Dedifferentiated amniotic fluid mesenchymal stem cell (primary cell): ENCODE measurements around the gene ACOT12.
"Not testable (repeated sequence)": the region's sequence is repeated elsewhere in the genome, so short reads cannot be mapped to it uniquely, and the experiment has no call there.

Source experiments
- DNase-seq: peaks from one replicate; pipeline ENCODE4 v3.0.0-alpha.2; 2016; ENCODE audit errors: extremely low spot score

The ACOT12 gene

DNA sequence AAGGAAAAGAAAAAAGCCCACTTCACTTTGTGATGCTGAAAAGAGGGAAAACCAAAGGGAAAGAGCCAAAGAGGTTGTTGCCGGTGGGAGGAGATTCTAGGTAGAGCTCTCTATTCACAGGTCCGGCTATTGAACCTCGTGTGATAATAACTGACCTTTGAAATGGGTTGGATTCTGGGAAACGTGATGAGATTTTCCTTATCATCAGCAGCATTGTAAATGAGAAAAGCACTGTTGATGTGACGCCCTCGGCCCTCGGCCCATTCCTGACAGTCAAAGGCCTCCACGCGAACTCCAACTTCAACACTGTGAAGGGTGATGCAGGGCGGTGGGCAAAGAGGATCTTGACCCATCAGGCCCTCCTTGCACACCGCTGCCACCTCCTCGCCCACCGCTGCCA, 49.2 kb downstream of the ACOT12 start:
- no peak for DNase-seq

DNA sequence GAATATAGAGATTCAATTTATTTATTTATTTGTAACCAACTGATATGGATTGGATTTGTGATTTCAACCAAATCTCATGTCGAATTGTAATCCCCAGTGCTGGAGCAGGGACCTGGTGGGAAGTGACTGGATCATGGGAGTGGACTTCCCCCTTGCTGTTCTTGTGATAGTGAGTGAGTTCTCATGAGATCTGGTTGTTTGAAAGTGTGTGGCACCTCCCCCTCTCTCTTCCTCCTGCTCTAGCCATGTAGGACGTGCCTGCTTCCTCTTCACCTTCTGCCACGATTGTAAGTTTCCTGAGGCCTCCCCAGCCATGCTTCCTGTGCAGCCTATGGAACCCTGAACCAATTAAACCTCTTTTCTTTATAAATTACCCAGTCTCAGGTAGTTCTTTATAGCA, 55.7 kb downstream of the ACOT12 start:
- DNase-seq: not testable (repeated sequence)

DNA sequence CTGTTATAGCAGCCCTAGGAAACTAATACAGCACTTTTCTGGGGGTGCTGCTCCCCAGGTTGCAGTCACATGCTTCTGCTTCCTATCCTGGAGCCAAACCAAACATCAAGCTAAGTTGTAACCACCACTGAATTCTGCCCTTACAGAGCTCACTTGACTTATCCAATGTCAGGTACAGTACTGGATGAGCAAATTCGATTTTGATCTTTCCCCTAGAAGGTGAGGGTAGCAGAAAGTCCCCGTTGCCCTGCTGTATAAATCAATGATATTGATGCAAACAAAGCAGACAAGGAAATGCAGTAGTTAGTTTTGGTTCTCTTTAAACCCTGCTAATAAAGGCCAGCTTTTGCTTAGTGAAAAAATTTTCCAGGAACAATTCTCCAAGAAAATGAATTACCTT, 56.1 kb downstream of the ACOT12 start:
- DNase-seq: no peak

DNA sequence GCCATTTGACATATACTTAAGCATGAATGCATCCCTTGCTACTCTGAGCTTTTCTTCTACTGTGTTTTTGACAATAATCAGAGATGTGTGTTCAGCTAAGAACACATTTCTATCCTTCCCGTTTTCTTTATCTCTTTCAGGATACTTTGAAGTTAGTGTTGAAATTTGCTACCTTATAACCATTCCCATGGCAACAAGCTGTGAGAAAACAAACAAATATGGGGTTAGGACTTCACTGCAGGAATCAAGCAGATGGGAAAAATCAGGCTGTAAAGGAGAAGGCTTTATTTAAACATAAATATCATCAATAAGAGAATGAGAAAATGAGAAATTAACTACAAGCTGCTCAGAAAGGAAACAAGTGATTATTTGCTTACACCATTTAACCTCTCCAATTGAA, 57.4 kb downstream of the ACOT12 start:
- DNase-seq: no peak

DNA sequence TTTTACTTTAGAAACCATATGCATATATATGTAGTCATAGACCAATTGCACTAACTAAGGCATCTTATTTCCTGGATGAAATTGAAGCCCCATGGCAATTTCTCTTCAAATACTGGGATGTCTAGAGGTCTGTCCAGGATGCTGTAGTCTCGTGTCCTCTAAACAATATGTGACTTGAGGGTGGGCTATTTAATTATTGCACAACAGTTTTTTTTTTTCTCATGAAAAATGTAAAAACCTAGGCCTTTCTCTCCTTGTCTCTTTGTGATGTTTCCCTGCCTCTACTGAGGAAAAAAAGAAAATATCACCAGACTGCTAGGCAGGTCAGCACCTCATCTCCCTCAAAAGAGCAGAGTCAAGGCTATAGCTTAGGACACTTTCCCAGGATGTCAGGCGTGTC, 58.0 kb downstream of the ACOT12 start:
- no peak for DNase-seq

DNA sequence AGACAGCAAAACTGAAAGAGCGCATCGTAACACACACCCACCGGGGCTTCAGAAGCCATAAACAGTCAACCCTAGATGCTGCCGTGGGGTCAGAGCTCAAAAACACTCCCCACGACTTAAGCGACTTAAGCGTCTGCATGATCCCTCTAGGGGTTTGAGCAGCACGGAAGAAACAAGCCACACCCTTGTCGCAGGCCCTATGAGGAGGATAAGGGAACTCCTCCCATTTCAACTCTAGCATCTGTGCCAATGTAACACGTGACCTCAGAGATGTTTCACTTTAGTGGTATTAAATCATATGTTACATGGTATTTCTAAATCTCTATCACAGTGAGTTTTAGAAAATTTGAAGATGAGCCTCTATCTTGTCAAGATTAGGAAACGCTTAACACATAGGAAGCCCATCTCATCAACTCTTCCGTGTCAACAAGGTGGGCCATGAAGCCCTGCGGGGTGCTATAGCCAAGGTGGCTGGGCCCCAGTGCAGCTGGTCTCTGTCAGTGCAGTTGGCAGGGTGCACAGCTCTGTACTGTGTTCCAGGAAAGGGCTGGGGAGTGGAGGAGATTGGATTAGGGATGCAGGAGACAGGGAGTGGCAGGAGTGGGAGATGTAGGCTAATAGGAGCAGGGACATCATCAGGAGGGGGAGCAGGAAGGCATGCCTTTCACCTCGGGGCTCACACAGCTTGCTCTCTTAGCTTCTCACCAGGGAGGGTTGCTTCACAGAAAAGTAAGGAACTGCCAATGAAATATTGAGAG, 59.5 kb downstream of the ACOT12 start:
- DNase-seq: no peak

DNA sequence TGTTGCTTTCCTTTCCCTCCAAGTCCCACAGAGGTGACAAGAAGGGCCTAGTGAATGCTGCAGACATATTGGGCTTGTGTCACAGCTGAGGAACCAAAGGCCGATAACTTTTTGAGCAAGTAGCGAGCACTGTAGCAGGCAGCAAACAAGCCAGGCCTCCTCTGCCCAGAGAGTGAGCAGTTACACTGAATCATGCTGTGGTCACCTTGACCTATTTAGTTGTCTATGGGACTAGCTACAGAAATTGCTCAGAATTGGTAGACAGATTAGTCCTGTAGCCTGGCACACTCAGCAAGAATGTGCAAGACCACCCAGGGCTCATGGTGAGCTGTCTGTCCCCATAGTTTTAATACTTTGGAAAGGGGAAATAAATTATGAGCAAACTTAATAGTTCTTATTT, 67.4 kb downstream of the ACOT12 start:
- DNase-seq: no peak

DNA sequence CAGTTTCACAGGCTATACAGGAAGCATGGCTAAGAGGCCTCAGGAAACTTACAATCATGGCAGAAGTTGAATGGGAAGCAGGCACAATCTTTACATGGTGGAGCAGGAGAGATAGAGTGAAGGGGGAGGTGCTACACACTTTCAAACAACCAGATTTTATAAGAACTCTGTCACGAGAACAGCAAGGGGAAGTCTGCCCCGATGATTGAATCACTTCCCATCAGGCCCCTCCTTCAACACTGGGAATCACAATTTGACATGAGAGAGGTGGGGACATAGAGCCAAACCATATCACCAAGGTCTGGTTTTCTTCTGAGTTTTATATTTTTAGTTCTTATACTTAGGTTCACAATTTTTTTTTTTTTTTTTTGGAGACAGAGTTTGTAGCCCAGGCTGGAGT, 76.4 kb downstream of the ACOT12 start:
- no peak for DNase-seq

DNA sequence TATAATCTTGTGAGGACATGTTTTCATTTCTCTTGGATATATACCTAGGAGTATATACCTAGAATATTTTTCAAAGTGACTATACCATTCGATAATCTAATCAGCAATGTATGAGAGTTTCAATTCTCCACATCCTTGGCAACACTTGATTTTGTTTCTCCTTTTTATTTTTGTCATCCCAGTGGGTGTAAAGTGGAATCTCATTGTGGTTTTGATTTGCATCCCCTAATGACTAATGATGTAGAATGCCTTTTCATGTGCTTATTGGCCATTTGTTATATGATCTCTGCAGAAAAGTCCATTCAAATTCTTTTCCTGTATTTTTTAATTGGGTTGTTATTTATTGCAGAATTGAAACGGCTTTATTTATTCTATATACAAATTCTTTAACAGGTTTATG, 77.4 kb downstream of the ACOT12 start:
- DNase-seq: no peak

DNA sequence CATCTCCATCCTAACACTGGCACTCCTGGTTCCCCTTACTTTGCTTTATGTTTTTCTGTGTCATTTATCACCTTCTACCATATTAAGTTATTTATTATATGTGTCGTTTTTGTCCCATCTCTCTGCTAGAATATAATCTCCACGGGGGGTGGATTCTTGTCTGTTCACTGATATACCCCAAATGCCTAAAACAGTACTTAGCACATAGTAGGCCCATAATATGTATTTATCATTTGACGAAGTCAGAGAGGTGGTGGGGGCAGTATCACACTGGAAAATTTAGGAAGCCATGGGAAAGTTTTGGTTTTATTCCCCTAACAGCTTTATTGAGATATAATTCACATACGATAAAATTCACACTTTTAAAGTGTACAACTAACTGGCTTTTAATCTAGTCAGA, 78.1 kb downstream of the ACOT12 start:
- DNase-seq: no peak

DNA sequence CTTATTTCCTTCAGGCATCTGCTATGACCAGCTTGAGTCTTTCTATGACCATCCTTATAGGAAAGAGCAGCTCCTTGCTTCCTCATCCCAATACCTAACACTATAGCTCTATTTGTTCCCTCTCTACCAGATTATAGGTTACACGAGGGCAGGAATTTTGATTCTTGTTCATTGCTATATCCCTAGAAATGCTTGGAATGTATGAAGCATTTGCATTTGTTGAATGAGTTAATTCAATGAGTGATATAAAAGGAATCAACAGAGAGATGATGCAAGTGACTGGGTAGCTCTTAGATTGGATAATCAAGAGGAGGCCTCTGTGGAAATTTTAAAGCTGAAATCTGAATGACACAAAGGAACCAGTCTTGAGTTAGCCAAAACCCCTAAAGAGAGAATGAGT, 78.6 kb downstream of the ACOT12 start:
- peak; percentile 50 for DNase-seq

DNA sequence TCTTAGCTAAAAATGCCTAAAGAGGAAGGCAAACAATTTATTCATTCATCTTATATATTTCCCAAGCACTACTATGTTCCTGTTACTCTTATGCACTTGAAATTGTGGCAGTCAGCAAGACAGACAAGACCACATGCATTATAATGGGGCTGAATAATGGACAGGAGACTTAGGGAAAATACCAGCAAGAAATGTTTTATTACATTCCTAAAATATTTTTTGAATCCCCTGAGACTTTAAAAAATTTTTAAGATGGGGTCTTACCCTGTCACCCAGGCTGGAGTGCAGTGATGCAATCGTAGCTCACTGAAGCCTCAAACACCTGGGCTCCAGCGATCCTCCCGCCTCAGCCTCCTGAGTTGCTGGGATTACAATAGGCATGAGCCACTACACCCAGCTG, 79.4 kb downstream of the ACOT12 start:
- DNase-seq: no peak

DNA sequence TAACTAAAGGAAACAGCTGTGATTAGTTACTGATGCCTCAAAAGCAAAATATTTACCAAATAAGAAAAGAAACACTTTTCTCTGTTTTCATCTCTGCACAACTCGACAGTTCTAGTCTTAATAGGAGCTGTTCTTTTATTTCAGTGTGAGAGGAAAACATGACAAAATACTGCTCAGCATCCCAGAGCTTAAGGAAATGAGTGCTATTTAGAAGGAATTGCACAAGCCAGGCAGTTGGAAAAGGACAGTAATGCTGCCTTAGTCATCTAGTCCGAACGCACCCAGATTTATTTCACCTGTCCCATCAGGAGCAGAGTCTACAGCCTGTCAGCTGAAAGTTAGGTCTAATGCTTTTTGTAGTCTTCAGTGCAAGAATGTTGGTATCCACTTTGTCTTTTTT, 80.2 kb downstream of the ACOT12 start:
- DNase-seq: no peak

DNA sequence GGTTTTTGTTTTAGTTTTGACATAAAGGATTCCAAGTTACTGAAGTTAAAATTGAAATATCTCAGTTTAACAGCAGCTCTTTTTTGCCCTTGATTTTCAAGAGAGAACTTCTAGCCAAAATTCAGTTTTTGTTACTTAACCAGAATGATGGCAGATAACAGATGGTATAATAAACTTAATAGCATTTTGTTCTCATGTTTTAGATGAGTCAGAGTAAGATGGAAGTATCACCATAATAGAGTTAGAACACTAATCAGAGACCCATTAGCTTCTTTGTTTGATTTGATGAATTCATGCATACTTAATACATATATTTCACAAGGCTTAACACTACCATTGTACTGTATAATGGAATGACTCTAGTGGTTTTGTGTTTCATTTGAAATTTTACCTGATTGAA, 80.7 kb downstream of the ACOT12 start:
- no peak for DNase-seq

DNA sequence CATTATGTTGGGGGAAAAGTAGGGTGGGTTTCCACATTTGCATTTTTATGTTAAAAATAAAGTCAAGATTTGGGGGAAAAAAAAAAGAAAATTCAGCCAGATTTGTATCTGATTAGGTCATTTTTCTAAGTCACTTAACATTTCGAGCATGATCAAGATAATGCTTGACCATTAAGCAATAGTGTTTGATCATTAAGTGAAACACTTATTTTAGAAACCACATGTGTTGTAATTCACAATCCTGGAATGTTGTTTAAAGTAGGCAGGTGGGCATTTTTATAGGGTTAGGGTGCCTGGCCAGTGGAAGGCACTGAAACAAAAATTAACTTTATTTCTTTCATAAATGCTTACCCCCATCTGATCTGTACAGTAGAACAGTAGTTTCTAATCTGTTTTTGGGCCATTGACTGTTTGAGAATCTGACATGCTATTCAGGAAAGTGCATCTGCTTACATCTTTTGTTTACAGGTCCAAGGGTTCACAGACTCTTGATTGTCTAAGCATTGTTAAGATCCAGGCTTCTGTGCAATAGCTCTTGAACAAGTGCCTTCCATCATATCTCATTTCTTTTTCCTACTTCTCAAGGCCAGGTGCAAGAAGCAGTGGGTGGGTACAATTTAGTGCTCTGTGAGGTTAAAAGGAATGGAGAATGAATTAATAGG, 83.4 kb downstream of the ACOT12 start:
- no peak for DNase-seq

DNA sequence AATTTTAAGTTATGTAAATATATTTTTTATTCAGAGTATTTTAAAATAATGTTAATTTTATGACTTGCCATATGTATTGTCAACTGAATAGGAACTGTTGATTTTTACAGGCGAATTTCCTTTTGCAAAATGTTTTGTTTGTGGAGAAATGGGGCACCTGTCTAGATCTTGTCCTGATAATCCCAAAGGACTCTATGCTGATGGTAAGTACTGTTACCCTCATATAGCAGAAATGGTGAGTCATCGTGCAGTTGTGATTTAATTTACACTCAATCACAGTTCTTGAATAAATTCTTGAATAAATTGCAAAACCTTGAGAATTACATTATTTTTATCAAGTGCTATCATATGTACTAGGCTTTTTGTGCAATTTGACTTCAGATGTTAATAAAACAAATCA, 85.1 kb downstream of the ACOT12 start:
- DNase-seq: no peak

DNA sequence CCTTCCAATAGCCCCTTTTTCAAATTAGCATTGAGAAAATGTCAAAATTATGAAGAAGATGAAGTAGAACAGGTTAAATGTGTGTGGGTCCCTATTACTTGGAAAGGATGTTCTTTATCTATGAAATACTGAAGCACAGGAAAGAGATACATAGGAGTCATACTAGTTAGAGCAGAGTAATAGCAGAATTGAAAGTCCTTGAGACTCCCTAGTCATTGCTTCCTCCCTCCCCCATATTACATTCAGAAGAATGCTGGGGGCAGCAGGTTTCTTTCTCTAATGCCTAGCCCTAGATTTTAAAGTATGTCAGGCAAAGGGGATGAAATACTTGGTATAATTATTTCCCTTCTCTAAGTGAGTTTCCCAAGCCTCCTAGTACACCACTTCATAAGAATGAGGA, 88.1 kb downstream of the ACOT12 start:
- no peak for DNase-seq

DNA sequence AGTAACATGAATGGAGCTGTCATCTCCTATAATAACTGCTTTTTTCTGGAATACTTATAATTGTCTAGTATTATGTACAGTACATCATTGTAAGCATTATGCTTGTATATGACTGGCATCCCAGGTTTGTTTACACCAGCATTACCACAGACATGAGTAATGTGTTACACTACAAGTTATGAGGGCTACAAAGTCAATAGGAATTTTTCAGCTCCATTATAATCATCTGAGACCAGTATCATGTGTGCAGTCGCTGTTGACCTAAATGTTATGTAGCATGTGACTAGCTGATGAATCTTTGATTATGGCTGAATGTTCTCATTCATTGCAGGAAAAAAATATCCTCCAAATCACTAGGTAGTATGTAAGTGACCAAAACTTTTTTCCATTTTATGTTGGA, 90.4 kb downstream of the ACOT12 start:
- peak; percentile 71 for DNase-seq

DNA sequence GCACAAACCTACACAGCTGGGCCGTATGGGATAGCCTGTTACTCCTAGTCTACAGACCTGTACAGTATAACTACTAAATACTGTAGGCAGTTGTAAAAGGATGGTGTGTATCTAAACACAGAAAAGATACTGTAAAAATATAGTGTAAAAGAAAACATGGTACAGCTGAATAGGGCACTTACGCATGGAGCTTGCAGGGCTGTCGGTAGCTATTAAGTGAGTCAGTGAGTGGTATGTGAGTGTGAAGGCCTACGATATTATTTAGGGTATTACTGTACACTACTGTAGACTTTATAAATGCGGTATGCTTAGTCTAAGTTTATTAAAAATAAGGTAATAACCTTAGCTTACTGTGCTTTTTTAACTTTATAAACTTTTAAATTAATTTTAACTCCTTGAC, 91.3 kb downstream of the ACOT12 start:
- no peak for DNase-seq

DNA sequence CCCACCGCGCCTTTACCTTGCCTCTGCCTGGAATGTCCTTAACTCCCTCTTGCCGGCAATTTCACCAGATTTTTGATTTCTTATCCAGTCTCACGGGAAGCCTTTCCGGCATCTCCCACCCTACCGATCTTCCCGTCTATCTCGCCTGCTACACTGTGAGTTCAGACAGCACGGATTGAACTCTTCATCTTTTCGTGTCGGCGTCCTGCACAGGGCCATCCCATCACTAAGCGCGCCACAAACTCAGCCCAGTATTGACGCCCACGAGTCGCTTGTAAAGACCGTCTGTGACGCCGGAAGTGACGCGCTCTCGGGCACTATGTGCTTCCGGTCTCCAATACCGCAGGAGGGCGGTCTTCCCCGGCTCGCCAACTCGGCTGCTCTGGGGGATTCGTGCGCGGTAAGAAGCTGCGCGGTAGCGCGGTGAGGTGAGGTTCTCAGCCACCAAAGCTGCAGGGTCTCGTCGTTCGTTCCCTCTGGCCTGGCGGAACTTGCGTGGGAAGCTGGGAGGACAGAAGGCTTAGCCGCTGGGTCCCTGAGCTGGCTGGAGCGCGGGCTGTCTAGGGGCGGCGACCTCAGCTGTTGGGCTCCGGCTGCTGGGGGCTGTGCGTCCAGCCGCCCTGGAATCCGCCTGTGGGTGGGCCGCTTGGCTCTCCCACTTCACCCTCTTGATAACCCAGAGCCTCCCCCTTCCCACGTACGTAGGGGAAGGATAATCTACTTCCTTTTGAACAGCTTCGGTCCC, 92.5 kb downstream of the ACOT12 start, which contains the start of gene ZCCHC9:
TSS of gene ZCCHC9 (plus strand) at position 317 of the 745 bp plus-strand sequence. CDS start 3,171 bp downstream, outside the sequence.
- peak; percentile 96 for DNase-seq

DNA sequence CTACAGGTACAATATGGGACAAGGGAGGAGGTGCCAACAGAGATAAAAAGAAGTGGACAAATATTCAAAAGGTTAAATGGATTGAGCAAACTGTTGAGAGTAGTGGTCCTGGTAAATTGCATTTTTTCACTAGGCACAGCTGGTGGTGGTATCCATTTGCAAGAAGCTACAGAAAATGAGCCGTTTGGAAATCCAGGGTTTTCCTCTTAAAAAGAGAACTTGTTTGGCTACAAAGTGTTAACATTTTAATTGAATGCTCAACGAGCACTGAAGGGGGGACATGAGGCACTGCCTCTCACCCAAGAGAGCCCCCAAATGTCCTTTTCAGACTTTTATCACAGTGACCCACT, 93.0 kb downstream of the ACOT12 start:
- no peak for DNase-seq

DNA sequence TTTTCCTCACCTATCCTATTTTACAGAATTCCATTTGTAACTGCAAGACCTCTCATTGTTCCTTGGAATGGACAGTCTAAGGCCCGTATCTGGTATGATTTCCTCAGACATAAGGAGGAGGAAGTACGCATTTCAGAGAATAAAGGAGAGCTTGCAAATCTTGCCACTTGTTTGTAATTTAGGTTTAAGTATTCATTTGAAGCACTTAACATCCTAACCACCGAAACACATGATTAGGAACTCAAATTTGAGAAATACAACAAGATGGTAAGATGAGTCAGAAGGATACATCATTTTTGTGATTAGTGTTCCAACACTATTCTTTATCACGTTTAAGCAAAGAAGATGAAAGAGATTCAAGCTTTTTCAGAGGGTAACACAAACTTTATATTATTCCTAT, 96.4 kb downstream of the ACOT12 start:
- no peak for DNase-seq

DNA sequence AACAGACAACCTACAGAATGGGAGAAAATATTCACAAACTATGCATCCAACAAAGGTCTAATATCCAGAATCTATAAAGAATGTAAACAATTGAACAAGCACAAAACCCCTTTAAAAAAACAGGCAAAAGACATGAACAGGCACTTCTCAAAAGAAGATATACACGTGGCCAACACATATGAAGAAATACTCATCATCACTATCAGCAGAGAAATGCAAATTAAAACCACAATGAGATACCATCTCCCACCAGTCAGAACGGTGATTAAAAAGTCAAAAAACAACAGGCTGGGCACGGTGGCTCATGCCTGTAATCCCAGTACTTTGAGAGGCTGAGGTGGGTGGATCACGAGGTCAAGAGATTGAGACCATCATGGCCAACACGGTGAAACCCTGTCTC, 99.9 kb downstream of the ACOT12 start:
- not testable (repeated sequence) for DNase-seq
